Measurements from ENCODE around the gene MGAT3.

Gene MGAT3

DNA sequence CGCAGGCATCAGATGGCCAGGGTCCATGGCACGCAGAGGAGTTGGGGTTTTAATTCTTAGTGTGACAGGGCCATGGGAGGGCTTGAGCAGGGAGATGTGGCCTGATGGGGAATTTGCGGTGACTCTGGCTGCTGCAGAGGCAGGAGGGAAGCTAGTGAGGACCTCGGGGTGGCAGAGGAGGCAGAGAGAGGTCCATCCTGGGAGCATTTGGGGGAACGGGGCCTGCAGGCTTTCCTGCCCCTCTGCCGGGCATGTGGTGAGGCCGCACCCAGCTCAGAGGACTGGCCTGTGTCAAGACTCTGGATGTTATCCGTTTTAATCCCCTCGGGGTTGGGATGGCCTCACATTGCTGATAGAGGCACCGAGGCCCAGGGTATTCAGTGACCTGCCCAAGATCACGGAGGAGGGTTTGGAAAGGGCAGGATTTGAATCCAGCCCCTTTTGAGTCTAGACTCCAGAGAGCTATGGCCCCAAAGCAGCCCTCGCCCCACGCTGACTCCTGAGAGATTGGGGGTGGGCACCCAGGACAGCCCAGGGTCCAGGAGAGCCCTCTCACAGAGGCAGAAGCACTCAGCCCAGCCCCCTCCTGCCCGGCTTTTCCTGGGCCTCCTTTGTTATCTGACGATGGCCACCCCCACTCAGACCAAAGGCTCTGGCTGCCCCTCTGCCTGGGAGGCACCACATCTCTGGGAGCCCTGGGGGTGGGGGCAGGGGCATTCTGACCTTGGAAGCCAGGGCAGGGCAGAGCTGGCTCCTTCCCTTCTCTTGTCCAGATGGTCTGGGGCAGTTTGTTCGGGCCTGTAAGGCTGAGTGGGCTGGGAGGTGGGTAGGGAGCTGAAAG lies 13.9 kb downstream of the MGAT3 start:
- DNase-seq (ENCODE audit: low read depth) = no peak
- no peak overlapping the region for H3K4me3 ChIP-seq (replicated peaks; ENCODE audit: low read depth, low read length)
- TF ChIP-seq, protein P1, sequence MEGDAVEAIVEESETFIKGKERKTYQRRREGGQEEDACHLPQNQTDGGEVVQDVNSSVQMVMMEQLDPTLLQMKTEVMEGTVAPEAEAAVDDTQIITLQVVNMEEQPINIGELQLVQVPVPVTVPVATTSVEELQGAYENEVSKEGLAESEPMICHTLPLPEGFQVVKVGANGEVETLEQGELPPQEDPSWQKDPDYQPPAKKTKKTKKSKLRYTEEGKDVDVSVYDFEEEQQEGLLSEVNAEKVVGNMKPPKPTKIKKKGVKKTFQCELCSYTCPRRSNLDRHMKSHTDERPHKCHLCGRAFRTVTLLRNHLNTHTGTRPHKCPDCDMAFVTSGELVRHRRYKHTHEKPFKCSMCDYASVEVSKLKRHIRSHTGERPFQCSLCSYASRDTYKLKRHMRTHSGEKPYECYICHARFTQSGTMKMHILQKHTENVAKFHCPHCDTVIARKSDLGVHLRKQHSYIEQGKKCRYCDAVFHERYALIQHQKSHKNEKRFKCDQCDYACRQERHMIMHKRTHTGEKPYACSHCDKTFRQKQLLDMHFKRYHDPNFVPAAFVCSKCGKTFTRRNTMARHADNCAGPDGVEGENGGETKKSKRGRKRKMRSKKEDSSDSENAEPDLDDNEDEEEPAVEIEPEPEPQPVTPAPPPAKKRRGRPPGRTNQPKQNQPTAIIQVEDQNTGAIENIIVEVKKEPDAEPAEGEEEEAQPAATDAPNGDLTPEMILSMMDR (IDR thresholded peaks at IDR 0.05; ENCODE audit: low read length, missing control alignments) = no peak

DNA sequence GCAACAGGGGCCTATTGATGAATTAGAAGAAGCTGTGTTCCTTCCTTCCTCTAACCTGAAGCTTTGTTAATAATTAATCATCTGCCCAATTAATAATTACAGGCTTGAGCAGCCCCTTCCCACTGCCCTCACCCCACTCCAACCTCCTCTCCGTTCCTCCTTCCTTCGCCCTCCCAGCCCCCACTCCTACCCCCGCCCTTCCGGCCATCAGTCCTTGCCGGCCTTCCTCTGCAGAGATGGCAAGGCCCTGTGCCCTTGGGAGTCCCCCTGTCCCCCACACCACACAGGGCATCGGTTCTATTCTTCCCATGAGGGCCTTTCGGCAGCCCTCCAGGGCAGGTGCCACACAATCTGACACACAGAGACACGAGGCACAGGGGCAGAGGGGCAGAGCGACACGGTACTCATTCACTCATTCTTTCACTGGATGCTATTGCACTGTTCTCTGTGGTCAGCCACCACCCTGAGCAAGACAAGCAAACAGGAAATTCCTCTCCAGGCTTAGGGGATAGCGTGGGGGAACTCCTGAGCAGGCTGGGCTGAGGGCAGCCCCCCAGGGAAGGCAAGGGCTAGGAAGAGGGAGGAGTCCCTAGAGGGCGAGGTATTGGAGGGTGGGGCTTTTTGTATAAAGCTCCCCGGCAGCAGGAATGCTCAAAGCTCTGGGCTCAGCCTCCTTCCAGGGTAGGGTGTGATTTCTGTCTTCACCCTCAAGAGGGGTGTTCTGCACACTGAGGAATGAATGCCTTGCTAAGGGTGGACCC lies 14.7 kb downstream of the MGAT3 start:
- TF ChIP-seq, protein P1 (IDR thresholded peaks at IDR 0.05; ENCODE audit: low read length, missing control alignments) = no peak
- DNase-seq (ENCODE audit: low read depth) = peak; percentile 77
- no peak overlapping the region for H3K4me3 ChIP-seq (replicated peaks; ENCODE audit: low read depth, low read length)

DNA sequence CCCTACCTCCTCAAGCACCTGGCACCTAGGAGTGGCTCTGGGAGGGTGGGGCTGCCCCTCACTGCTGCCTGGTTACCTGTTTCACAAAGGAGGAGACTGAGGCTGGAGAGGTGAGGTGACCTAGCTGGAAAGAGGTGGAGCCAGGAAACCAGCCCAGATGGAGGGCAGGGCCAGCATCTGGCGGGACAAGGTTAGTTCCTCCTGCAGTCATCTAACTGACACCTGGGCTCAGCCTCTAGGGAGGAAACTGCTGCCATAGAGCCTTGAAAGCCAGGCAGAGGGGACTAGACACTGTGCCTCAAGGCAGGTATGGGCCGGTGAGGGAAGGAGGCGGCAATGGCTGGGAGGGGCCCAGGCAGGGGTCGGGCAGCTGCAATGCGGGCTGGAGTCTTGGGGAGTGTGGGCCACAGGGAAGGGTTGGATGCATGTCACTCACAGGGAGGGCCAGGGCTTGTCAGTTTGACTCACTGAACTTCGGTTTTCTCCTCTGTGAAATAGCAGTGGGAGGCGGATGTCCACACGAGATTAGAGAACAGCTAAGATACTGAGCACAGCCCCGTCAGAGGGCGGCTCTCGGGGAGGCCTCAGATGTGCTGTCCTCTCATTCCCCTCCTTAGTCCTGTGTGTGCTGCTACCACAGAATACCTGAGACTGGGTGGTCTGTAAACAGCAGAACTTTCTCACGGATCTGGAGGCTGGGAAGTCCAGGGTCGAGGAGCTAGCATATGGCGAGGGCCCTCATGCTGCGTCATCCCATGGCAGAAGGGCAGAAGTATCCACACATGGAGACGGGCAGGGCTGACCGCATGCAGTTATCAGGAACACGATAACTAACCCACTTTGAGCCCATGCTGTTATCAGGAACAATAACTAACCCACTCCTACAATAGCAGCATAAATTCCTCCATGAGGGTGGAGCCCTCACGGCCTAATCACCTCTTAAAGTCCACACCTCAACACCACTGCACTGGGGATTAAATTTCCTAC lies 16.1 kb downstream of the MGAT3 start:
- DNase-seq (ENCODE audit: low read depth) = peak; percentile 58
- no peak overlapping the region for H3K4me3 ChIP-seq (replicated peaks; ENCODE audit: low read depth, low read length)
- TF ChIP-seq, protein P1 (IDR thresholded peaks at IDR 0.05; ENCODE audit: low read length, missing control alignments) = no peak

DNA sequence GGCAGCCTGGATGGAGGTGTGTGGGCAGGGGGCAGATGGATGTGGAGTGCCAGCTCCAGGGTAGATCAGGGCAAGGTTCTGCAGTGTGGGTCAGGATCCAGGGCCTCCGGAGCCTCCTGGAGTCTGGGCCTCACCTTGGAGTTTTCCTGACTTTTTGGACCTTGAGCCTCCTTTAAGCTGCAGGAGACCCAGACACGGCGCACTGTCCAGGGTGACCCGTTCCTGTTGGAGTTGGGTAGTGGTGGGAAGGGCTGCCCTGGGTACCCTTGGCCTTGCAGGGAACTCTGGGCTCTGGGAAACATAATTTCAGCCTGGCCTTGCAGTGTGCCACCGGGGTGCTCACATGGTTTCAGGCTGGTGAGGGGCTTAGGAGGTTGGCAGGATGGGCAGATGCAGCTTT lies 17.0 kb downstream of the MGAT3 start:
- DNase-seq (ENCODE audit: low read depth) = no peak
- no peak overlapping the region for H3K4me3 ChIP-seq (replicated peaks; ENCODE audit: low read depth, low read length)
- TF ChIP-seq, protein P1 (IDR thresholded peaks at IDR 0.05; ENCODE audit: low read length, missing control alignments) = no peak

DNA sequence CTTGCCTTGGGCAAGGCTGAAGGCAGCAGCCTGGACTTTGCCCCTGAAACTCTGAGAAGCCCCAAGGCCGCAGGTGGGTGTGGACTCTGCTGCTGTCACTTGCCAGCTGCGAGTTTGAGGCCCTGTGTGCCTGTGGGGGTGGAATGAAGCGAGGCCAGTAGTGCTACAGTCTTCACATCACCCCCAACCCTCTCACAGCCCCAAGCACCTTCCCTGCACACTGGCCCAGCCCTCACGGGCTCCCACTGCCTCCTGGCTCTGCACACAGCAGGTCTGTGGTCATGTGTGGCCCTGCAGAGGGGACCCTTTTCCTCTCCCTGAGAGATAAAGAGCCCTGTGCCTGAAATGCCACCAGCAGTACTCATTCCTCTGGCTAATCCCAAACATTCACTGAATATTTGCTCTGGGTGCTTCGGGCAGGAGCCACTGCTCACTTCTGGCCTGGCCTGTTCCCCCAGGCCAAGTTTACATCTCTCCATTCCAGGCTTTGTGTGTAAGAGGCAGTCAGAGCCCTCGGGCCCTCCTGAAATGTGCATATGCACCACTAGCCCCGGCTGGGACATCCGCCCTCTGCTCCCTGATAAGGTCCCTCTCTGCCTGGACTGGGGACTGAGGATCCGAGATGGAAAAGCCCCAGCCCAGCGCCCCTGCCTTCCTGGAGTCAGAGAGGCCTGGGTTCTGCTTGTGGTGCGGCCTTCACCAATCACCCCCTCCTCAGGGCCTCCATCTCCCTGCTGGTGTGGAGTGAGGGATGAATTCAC lies 17.7 kb downstream of the MGAT3 start:
- TF ChIP-seq, protein P1 (IDR thresholded peaks at IDR 0.05; ENCODE audit: low read length, missing control alignments) = no peak
- DNase-seq (ENCODE audit: low read depth) = no peak
- H3K4me3 ChIP-seq (replicated peaks; ENCODE audit: low read depth, low read length) = no peak overlapping the region

DNA sequence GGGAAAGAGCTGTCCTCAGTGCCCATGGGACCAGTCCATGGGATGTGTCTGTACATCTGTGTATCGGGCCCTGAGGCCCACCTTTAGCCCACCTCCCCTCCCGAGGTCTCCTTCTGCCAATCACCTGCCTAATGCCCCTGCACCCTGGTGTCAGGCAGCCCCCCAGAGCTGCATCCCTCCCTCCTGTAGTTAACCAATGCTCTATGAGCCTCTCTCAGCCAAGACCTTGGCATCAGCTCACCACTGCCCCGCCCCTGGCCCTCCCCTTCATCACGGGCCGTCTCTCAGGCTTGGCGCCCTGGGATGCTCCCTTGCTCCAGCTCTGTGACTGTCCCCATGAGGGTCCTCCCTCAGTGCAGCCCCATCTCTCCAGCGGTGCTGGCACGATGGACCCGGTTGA lies 18.5 kb downstream of the MGAT3 start:
- TF ChIP-seq, protein P1 (IDR thresholded peaks at IDR 0.05; ENCODE audit: low read length, missing control alignments) = no peak
- H3K4me3 ChIP-seq (replicated peaks; ENCODE audit: low read depth, low read length) = no peak overlapping the region
- DNase-seq (ENCODE audit: low read depth) = no peak
